AG04449 (cell line): ENCODE results near the gene LEF1.

Source experiments
- CTCF ChIA-PET: fragments of 350-600 bp; formaldehyde crosslinking; extraction: SDS; loops from one replicate; lab custom pipeline; 2021; ENCODE audit warnings: antibody characterized with exemption; lab: Yijun Ruan, JAX
- POLR2A ChIA-PET: fragments of 400-600, 350-600 bp; formaldehyde crosslinking; extraction: SDS; loops from one replicate; lab custom pipeline; 2020; ENCODE audit warnings: antibody characterized with exemption, inconsistent platforms; lab: Yijun Ruan, JAX
- DNase-seq: peaks from one replicate; pipeline ENCODE4 v3.0.0-alpha.2; 2010; ENCODE audit warnings: low read depth, low spot score
- H3K4me3 ChIP-seq: 2 replicates; pipeline ENCODE4 v1.5.1; 2011; ENCODE audit warnings: low read depth, mild to moderate bottlenecking, control low read depth, low read length
- TF ChIP-seq, protein P1 (sequence below): IDR thresholded peaks from one replicate; pipeline ENCODE4 v1.5.1; 2011; ENCODE audit warnings: mild to moderate bottlenecking, moderate library complexity, low read length, control low read depth, inconsistent platforms; ENCODE audit not compliant: insufficient read depth; ENCODE audit errors: missing control alignments

Gene LEF1

DNA sequence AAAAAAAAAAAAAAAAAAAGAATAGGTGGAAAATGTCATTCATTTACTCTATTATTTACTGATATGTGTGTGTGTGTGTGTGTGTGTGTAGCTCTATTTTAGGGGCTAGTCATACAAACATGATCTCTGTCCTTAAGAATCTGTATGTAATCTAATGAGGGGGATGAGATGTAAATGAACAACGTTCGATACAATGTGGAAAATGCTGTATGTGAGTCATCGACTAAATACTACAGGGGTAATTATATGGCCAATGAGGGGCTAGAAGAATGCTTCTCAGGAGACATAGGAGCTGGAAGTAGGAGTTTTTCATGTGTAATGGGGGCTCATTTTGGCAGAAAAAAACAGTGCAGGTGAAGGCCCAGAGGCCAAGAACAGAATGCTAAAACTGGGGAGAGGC is 41.9 kb downstream of the LEF1 start:
- ChIA-PET CTCF (no interaction called here), POLR2A (no interaction called here)
- no peak for DNase-seq
- no peak overlapping the region for H3K4me3 ChIP-seq
- TF ChIP-seq, protein P1, sequence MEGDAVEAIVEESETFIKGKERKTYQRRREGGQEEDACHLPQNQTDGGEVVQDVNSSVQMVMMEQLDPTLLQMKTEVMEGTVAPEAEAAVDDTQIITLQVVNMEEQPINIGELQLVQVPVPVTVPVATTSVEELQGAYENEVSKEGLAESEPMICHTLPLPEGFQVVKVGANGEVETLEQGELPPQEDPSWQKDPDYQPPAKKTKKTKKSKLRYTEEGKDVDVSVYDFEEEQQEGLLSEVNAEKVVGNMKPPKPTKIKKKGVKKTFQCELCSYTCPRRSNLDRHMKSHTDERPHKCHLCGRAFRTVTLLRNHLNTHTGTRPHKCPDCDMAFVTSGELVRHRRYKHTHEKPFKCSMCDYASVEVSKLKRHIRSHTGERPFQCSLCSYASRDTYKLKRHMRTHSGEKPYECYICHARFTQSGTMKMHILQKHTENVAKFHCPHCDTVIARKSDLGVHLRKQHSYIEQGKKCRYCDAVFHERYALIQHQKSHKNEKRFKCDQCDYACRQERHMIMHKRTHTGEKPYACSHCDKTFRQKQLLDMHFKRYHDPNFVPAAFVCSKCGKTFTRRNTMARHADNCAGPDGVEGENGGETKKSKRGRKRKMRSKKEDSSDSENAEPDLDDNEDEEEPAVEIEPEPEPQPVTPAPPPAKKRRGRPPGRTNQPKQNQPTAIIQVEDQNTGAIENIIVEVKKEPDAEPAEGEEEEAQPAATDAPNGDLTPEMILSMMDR = no peak

DNA sequence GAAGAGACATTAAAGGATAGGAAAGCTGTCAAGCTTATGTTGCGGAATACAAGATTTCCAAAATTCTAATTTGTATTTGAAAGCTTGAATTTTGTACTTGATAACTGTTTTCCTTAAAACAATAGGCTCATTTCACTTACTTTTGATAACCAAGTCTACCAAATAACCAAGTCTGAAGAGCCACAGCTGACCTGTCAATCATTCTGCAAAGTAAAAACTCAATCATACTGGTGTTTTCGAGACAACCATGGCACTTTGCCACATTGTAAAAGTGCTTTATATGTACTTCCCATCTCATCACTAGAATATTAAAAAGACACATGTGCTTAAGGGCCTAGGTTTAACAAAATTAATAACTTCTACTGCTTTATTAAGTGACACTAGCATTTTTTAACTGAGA is 47.9 kb downstream of the LEF1 start:
- TF ChIP-seq, protein P1 = no peak
- DNase-seq = no peak
- POLR2A ChIA-PET = no interaction called here
- CTCF ChIA-PET = no interaction called here
- H3K4me3 ChIP-seq = no peak overlapping the region

DNA sequence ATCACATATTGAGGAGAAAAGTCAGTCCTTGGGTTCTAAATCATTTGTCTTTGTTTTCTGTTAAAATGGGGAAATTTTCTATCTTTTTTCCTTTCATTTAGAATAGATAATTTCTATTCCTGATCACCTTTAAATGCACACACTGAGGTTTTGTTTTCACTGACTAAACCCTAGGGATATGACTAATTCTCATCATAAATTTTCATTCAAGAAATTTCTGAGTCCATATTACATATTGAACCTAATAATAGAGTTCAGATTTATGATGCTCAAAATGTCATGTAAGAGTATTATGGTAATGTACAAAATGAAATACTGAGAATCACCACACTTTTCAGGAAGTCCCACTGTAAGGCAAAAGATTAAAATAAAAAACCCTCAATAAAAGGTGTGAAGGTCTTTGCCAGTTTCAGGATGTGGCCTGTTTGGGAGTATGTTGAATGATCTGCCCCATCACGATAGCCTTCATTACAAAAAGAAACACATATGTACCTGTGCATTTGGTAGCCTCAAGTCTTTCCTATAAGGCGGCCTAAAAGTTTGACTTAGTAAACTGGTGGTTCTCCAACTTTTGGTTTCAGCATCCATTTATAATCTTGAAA is 49.4 kb downstream of the LEF1 start:
- DNase-seq = no peak
- no peak overlapping the region for H3K4me3 ChIP-seq
- ChIA-PET CTCF (no interaction called here), POLR2A (no interaction called here)
- TF ChIP-seq, protein P1 = no peak

DNA sequence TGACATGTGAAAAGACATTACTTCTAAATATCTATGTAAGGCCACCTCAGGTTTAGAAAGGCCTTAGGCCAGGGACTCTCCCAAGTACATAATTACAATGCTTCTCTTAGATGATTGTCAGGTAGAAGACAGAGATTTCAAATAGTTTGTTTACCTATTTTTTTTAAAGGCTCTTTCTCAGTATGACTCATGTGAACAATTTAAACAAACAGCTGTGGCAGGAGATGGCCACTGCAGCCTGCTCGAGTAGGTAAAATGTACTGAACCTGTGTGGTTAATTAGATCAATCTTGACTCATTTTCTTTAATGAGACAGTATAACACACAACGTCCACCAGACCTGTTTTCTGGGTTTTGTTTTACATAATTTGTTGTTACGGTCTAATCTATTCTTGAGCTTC is 50.2 kb downstream of the LEF1 start:
- TF ChIP-seq, protein P1 = no peak
- CTCF ChIA-PET = no interaction called here
- H3K4me3 ChIP-seq = no peak overlapping the region
- POLR2A ChIA-PET = no interaction called here
- no peak for DNase-seq

DNA sequence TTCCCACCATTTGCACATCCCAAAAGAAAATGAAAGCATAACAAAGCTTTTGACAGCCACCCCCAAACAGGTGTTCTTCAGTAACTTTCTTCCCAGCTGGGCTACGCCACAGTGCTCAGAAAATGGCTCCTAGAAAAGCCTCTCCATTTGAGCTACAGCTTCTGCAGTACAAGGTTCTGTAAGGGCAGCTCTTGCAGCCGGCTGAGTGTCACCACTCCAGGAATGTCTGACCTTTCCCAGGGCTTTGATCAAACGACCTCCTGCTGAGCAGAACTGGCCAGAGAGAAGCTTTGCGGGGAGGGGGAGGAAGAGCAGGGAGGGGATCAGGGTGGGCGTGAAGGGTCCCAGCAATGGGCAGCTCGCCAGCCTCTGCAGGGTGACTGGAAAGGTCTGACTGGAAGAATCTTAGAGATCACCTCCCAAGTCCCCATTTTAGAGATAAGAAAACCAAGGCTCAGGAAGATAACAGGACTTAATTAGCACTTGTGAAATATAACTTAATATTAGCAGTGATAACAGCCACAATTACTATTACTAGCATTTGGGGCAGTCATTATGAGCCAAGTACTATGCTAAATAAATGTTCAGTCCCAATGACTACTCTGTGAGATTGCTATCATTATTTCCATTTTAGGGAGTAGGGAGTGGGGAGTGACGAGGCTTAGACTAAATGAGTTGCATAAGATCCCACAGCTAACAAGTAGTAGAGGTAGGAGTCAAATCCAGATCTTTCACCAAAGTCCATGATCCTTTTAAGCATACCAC is 51.1 kb downstream of the LEF1 start:
- H3K4me3 ChIP-seq = no peak overlapping the region
- DNase-seq = no peak
- CTCF ChIA-PET = no interaction called here
- TF ChIP-seq, protein P1 = no peak
- POLR2A ChIA-PET = no interaction called here

DNA sequence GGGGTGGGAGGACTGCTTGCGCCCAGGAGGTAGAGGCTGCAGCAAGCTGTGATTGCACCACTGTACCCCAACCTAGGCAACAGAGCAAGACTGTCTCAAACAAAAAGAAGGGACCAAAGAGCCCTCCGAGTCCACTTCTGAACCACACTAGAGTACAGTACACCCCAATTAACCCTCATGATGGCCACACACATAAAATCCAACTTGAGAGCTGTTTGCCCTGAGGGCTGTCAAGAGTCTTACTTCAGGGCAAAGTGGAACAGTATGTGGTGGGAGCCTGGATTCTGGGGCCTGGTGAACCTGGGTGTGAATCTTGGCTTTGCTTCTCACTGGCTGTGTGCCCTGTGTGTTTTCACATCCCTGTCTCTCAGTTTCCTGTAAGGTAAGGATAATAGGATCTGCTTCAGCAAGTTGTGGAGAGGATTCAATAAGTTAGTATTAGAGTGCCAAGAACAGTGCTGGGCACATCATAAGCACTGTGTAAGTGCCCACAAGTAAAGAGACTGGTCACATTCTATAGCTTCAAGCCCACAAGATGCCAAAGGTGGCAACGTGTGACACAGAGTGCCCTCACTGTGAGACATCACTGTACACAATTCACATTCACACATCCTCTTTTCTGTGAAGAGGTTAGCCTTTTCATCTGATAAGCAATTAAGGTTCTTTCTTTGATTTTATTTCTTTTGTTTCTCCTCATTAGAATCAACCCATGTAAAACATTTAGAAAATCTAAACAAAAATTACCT is 52.1 kb downstream of the LEF1 start:
- TF ChIP-seq, protein P1 = no peak
- ChIA-PET CTCF (no interaction called here), POLR2A (no interaction called here)
- H3K4me3 ChIP-seq = no peak overlapping the region
- no peak for DNase-seq
